CMK (cell line): ENCODE data around the gene F10.
A peak's percentile ranks its signal among the peaks of the same experiment; 100 is the strongest.

Source experiments
- DNase-seq: peaks from one replicate; pipeline ENCODE4 v3.0.0-alpha.2; 2010; ENCODE audit warnings: low read depth

Gene F10

DNA sequence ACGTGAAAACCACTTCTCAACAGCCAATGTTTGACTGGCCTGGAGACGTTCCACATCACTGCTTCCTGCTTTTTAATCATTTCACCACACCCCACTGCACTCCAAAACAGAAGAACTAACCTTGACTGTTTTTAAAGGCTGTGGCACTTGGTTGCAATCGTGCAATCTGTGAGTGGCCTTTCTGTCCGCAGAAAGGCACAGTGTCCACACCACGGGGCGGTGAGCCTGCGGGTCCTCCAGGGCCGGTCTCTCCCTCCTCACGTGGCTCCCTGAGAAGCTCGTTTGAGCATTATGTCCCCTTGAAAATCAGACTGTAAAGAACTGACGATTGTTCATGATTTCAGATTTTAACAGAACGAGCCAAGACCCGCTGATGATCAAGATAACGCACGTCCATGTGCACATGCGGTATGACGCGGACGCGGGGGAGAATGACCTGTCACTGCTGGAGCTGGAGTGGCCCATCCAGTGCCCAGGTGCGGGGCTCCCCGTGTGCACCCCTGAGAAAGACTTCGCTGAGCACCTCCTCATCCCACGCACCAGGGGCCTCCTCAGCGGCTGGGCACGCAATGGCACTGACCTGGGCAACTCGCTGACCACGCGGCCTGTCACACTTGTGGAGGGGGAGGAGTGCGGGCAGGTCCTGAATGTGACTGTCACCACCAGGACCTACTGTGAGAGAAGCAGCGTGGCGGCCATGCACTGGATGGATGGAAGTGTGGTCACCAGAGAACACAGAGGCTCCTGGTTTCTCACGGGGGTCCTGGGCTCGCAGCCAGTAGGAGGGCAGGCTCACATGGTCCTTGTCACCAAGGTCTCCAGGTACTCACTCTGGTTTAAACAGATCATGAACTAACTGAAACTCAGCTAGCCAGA lies 48.9 kb downstream of the F10 start:
- no peak for DNase-seq

DNA sequence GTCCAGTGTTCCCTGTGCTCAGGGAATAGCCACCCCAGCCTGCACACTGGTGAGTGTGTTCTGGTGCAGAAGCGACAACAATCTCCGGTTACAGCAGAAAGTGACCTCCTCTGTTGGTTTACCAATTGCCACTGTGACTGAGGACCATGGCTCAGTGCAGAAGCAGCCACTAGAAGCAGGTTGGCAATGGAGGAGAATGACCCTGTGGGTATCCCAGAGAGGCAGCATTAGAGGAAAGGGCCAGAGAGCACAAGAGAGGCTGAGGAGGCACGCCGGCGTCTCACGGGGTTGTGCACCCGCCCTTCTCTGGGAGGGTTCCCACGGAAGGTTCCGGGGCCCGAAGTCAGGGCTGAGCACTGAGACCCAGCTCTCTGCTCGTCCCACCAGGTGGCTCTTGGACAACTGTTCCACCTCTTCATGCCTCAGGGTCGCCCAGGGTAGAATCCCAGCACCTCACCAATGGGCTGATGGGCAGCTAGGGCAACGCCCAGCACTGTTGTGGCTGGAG lies 49.9 kb downstream of the F10 start:
- DNase-seq = no peak

DNA sequence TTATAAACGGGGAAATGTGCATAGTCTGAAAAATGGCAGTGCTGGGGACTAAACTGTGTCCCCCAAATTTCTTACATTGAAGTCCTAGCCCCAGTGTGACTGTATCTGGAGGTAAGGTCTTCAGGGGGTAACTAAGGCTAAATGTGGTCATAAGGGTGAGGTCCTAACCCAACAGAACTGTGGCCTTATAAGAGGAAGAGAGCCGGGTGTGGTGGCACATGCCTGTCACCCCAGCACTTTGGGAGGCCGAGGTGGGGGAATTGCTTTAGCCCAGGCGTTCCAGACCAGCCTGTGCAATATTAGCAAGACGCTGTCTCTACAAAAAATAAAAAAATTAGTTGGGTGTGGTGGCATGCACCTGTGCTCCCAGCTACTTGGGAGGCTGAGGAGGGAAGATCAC lies 53.7 kb downstream of the F10 start:
- DNase-seq = peak; percentile 56

DNA sequence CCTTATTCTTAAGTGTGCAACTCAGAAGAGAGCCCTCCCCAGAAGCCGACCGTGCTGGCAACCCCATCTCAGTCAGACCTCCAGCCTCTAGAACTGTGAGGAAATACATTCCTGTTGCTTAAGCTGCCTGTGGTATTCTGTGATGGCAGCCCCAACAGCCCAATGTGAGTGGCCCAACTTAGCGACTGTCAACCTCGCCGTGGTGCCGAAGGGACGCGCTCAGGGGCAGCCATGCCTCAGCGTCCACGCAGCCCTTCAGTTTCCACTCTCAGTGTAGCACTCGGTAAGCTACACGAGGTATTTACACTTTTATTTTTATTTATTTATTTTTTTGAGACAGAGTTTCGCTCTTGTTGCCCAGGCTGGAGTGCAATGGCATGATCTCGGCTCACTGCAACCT lies 54.2 kb downstream of the F10 start:
- no peak for DNase-seq

DNA sequence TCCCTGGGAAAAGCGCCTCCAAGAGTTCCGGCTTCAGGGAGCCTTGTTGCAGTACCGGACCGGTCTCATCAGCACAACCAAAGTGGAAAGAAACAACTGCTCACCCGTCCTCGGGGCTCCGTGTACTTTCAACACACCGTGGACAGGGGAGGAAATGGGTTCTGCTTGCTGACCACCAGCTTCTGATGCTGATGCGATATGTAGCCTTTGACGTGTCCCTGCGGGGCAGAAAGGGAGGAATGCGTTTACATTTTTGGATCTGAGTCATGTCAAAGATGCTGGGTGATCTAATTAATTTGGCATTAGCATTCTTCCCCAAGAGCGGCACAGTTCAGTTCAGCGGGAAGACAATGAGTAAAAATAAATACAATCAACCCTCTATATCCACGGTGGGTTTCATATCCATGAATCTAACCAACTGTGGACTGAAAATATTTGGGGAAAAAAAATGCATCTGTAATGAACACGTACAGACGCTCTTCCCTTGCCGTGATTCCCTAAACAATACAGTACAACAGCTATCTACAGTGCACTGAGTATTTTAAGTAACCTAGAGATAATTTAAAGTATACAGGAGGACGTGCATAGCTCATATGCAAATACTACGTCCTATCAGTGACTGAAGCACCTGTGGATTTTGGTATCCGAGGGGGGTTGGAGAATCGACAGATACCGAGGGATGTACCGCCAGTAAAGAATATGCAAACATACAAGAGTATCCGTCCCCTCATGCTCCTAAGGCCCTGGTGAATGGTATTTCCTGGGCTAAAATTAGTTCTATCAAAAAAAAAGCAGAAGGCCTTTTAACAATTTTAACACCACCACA lies 55.7 kb downstream of the F10 start:
- no peak for DNase-seq

DNA sequence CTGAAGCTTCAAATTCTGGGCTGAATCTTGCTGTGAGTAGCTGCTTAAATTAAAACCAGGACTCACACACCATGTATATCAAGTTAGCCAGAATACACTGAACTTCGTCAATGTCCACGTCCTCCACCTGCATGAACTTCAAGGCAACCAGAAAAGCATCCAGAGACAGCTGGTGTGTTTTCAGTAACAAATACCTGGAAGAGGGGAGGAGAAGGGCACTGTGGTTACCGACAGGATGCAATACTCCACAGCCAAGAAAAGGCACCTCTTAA lies 56.2 kb downstream of the F10 start:
- no peak for DNase-seq

DNA sequence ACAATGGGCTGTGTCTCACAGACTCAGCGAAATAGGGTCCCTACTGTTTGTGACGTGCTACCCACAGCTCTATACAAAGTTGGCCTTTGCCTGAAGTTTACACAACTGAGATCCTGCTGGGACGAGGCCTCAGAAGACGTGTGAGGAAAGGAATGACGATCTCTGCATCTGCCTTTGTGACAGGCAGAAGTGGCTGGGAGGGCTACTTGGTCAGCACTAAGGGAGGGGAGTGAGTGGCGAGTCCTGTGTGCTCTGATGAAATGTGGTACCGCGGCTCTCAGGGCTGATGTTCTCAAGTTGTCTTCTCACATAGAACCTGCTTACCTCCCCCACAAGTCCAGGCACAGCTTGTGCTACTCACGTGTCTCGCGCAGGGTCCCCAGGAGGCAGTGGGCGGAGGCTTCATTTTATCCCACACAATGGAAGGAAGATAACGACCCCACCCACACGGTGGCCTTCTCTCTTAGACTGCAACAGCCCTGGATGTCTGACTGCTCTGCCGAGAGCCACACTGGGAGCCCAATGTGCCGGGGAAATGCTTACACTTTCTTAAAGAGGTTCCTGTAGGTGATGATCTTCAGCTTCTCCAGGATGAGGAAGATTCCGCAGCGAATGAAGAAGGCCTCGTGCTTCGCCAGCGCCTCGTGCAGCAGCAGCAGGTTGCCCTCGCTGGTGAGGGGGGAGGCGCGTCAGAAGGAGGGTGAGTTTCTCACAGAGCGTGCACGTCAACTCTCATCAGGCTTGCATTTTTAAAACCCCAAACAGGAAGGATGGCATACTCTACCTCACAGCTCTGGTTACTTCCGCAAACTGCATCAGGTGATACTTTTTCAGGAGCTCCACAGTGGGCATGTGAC lies 57.0 kb downstream of the F10 start:
- DNase-seq = no peak

DNA sequence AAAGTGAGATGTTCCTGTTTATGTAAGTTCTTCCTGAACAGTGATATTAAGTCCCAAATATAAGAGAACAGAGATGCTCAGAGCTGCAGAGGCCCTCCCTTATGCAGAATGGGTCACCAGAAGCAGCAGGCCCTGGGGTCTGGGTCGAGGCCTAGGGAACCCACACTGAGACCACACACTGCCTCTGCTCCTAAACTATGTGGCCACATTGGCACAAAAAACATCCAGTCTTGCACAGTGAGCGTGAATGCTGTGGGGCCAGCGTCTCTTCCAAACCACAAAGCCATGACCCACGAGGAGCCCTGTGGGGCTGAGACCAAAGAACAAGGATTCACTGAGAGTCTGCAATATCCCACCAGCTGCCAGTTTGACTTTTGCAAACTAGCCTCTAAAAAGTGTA lies 59.4 kb downstream of the F10 start:
- no peak for DNase-seq

DNA sequence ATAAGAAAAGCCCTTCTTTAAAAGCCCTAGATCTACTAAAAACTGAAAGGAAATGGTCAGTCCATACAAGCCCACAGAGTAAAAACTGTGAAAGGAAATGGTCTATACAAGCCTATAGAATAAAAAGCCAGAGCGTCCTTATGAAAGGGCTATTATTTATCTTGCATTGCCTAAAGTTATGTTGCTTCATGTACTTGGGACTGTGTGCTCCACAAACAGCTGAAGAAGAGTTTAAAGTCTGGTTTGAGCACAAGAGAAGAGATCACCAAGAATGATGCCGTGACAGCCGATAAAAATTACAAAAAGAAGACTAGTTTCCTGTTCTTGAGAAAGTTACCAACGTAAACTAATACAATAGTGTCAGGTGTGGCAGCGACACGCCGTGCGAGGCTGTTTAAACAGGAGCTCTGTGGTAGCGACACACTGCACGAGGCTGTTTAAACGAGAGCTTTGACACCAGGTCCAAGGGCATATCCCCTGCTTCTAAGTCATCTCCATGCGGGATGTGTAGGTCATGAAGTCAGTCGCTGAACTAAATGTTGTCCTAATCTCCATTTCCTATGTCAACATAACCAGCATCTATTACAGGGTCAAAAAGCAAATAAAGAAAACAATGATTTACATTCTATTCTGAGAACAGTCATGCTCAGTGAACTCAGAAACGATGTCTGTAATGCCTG lies 61.0 kb downstream of the F10 start:
- no peak for DNase-seq

DNA sequence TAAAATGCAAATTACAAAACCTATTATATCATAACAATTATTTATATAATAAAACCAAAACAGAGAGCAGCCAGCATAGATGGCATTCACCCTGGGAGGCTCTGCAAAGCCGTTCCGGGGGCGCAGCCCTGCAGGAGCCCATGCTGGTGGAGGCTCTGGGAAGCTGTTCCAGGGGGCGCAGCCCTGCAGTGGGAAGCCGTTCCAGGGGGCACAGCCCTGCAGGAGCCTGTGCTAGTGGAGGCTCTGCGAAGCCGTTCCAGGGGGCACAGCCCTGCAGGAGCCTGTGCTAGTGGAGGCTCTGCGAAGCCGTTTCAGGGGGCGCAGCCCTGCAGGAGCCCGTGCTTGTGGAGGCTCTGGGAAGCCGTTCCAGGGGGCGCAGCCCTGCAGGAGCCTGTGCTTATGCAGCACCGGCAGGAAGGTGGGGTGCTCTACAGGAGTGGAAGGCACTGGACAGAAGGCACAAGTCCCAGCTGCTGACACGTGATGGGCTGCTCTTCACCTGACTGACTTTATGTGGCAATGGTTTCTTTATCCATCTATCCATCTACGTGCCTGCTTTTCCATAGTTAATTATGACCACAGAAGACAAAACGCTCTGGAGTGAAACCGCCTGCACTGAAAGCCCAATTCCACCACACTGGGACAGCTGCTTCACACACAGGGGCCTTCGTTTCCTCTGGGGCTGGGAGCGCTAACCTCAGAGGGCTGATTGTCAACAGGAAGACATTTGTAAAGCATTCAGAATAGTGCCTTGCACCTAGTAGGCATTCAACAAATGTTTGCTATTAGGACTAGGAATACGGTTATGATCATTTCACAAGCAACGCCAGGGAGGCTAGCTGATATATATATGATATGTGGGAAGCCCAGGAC lies 62.2 kb downstream of the F10 start:
- DNase-seq = no peak

DNA sequence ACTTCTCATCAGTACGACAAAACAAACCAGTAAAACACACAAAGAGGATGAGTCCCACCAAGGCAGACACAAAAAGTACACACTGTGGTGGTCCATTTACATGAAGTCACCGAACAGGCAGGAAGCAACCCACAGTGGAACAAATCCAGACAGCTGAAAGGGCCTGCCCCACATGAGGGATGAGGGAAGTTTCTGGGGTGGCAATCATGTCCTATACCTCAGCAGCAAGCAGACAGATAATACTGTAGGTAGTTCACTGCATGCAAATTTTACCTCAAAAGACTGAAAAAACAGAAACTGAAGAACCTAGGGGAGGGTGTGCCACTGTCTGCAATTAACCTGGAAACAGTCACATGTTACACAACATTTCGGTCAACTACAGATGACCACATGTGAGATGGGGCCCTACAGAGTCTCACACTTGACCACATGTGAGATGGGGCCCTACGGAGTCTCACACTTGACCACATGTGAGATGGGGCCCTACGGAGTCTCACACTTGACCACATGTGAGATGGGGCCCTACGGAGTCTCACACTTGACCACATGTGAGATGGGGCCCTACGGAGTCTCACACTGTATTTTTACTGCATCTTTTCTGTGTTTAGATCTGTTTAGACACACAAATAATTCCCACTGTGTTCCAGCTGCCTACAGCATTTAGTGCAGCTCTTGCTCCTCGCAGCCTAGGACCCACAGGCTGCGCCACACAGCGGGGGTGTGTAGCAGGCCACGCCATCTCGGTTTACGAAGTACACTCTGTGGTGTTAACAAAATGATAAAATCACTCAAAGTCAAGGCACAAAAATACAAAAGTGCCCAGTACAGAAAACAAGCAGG lies 63.7 kb downstream of the F10 start:
- DNase-seq = no peak

DNA sequence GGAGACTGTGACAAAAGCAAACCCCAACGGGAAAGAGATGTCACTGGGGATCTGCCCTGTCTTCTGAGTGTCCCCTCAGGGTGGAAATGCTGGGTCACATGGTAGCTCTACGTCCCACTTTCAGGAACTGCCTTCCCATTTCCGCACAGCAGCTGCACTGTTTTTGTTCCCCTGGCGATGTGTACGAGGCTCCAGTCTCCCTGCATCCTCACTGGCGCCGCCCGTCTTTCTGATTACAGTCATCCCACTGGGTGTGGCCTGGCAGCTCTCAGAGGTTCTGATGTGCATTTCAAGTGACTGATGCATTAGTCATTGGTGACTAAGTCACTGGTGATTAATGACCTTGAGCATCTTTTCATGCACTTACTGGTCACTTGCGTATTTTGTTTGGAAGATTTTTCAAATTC lies 64.7 kb downstream of the F10 start:
- no peak for DNase-seq

DNA sequence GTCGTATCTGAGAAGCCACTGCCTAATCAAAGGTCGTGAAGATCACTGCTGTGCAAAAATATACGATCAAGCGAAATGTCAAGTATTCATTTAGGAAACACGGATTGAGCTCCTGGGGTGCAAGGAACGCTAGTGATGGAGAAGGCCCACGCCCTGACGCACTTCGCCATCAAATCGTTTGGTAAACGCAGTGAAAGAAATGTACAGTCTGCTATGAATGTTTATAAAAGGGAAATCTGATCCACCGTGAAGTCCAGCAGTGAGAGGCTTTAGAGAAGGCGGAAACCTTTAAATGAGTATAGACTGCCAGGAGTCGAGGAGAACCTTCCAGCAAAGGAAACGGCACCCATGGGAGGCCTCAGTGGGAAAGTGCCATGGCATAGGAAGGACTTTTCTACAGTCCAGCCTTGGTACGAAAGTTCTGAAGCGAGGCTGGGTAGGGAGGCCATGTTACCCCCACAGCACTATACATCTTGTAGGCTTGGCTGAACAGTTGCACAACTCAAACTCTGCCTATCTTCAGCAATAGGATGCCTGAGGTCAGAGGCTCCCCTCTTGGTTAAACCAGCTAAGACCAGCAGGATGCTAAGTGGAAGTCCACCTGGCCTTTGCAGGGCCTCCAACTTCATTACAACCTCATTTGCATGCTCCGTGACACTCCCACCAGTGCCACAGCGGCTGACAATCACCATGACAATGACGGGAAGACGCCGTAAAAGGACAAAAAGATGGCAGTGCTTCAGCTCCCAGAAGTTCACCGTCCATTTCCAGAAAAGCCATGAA lies 65.5 kb downstream of the F10 start:
- no peak for DNase-seq

DNA sequence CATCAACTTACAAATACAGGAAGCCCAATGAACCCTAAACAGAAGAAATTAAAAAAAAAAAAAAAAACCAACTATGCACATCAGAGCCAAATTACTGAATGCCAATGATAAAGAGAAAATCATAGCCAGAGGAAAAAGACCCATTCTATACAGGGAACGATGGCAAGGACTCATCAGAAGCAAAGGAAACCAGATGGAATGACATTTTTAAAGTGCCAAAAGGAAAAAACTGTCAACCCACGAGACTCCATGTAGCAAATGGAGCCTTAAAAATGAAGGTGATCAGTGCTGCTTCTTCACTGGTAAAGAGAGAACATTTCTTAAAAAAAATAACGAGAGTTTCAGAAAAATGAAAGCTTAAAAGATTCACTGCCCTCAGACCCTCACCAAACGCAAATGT lies 67.6 kb downstream of the F10 start:
- DNase-seq = no peak

DNA sequence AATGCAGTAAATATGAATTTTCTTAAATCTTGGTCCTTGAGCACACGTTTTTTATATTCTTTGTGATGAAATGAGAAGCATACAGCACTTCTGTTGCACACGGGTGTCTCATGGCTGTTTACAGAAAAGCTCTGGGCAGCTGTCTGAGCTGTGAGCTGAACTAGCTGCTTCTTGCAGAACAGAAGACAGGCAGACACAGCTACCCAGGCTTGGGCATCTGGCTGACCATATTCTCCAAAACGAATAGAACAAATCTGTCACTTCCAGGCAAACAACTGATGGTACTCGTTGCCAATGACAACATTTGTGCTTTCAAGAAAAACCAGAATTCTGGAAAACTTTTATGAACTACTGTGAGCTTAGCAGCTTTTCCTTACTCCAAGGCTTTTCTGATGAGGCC lies 69.7 kb downstream of the F10 start:
- DNase-seq = no peak

DNA sequence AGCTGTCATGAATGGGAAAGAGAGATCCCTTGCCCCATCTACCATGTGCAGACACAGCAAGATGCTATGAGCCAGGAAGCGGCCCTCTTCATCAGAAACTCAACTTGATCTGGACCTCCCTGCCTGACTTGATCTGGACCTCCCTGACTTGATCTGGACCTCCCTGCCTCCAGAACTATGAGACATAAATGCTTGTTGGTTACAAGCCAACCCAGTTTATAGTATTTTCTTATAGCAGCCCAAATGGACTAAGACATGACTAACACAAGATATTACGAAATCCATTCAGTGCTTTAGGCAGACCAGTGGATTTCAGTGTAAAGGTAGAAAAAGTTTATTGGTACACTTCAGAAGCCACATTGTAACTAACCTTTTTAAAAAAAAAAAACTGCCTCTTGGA lies 70.3 kb downstream of the F10 start:
- no peak for DNase-seq

DNA sequence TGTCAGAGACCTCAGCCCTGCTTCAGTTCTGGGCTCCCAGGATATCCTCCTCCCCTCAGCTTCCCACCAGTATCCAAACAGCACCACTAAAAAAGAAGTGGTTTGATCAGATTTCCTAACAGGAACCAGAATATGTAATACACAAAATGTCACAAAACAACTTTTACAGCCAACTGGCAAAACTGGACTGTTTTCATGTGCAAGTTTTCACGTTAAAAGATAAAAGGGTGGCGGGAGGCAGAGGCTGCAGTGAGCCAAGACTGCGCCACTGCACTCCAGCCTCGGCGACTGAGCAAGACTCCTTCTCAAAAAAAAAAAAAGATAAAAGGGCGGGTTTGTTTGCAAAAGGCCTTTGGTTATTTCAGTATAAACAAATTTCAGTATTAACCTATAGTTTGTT lies 72.8 kb downstream of the F10 start:
- no peak for DNase-seq

DNA sequence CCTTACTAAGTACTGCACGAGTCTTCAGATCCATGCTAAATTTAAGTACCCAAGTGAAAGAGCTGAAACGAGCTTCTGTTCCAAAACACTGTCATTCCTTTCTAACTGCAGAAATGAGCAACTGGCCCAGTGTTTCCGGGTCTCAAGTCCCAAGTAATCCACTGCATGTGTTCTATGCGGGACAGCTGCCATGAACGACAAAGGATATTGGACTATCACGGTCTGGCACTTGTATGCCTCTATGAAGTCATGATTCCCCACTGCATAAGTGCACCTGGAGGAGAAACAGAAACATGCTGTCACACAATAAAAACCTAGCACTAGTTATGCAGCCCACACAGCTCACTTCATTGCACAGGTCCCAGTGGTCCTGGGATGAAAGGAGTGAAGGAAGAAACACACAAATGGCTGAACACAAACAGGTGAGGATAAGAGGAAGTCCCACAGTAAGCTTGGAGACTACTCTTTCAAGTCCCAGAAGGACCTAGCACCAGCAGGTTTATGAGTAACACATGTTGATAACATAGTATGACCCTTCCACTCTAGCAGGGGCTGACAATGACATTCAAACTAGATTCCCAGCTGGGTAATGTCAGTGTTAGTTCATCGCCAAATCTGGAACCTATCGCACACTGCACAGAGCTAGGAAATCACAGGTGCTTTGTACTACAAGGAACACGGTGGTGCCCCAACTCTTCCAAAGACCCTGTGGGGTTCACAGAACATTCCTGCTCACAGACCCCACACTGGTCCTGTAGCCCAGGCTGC lies 74.6 kb downstream of the F10 start:
- no peak for DNase-seq
